Activated T-cell treated with anti-CD3 and anti-CD28 coated beads, Interleukin-2, amount 50 U/mL, for 72 hours (primary cell): ENCODE measurements around the gene NR2E3. TPM values are rescaled to one million over a fixed set of nuclear protein-coding genes. Genes with fewer than 3 reads are reported as not detected.

Source experiments
- ATAC-seq, 2 donors: fragments of 150-1000 bp; cut with Tn5 transposase; replicated peaks in 1 of 2; 2 replicates each; pipeline ENCODE4 v1.10.0; 2021; ENCODE audit warnings: moderate library complexity in 2 of 2, mild to moderate bottlenecking in 1 of 2
- DNase-seq, 2 donors: peaks; one replicate each; pipeline ENCODE4 v3.0.0; 2021 to 2022; ENCODE audit warnings: mixed read lengths in 1 of 2
- H3K27ac Mint-ChIP-seq: one replicate; pipeline ENCODE4 v1.8.0; 2022; ENCODE audit warnings: mild to moderate bottlenecking, moderate library complexity, mixed read lengths
- H3K27me3 Mint-ChIP-seq: one replicate; pipeline ENCODE4 v1.8.0; 2022; ENCODE audit warnings: low read depth, mixed read lengths
- H3K36me3 Mint-ChIP-seq, 2 donors: one replicate each; pipeline ENCODE4 v1.8.0; 2022; ENCODE audit warnings: mixed read lengths in 2 of 2, mild to moderate bottlenecking in 1 of 2; ENCODE audit not compliant: insufficient read depth in 2 of 2
- H3K4me1 Mint-ChIP-seq: one replicate; pipeline ENCODE4 v1.8.0; 2022; ENCODE audit warnings: low read depth, mixed read lengths
- H3K4me3 Mint-ChIP-seq, 2 donors: one replicate each; pipeline ENCODE4 v1.8.0; 2022; ENCODE audit warnings: mild to moderate bottlenecking in 2 of 2, mixed read lengths in 2 of 2, moderate library complexity in 2 of 2
- H3K9me3 Mint-ChIP-seq, 2 donors: one replicate each; pipeline ENCODE4 v1.8.0; 2022; ENCODE audit warnings: mixed read lengths in 2 of 2
- total RNA-seq, 2 donors: library from RNA; stranded (reverse); gene quantifications; one replicate each; pipeline ENCODE4 v1.2.3, GENCODE V29; 2022

Gene NR2E3
- total RNA-seq, 2 donors from 2014 or later, result not detected

DNA sequence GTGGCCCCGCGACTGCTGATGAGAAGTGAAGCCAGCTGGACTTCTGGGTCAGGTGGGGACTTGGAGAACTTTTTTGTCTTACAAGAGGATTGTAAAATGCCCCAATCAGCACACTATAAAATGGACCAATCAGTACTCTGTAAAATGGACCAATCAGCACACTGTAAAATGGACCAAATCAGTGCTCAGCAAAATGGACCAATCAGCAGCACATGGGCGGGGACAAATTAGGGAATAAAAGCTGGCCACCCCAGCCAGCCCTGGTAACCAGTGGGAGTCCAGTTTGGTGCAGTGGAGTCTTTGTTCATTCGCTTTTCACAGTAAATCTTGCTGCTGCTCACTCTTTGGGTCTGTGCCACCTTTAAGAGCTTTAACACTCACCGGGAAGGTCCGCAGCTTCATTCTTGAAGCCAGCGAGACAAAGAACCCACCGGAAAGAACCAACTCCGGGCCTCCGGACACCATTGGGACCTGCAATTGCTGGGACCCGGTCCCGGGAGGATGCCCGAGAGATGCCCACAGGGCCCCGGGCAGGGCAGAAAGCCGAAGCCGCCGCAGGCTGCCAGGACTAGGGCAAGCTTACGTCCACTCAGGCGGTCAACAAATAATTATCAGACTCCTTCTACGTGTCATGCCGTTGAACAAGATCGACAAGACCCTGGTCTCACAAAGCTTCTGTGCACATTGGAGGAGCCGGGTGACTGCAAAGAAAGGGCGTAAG, 8.3 kb upstream of the NR2E3 start:
- no peak overlapping the region for H3K4me3 Mint-ChIP-seq
- no peak for ATAC-seq
- no peaks in the 10 kb centered on the region for H3K36me3 Mint-ChIP-seq
- no peak overlapping the region for H3K27ac Mint-ChIP-seq
- no peaks in the 10 kb centered on the region for H3K4me1 Mint-ChIP-seq
- no peak for DNase-seq
- H3K9me3 Mint-ChIP-seq, result no peaks in the 10 kb centered on the region
- peaks cover 6% of the 10 kb centered on the region for H3K27me3 Mint-ChIP-seq

DNA sequence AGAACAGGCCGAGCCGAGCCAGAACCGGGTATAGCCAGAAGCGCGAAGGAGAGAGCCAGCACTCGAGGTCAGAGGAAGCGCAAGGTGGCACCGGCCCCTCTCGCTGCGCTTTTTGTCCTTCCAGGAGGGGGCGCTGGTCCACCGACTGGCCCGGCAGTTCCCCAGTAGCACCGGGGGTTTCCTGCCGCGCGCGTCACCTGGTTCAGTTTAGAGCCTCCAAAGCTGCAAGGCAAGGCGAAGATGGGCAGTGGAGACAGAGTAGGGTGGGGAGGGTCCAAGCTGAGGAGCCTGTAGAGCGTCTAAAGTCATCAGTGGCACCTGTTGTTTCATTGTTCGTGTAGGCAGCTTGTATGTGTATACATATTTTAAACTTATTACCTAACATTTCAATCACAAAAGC, 7.6 kb upstream of the NR2E3 start:
- no peaks in the 10 kb centered on the region for H3K36me3 Mint-ChIP-seq
- no peak overlapping the region for H3K27ac Mint-ChIP-seq
- ATAC-seq (peak; percentile 51), DNase-seq (peak; percentile 49 to 70)
- H3K27me3 Mint-ChIP-seq, result peaks cover 6% of the 10 kb centered on the region
- H3K4me1 Mint-ChIP-seq, result no peaks in the 10 kb centered on the region
- H3K4me3 Mint-ChIP-seq, result no peak overlapping the region
- H3K9me3 Mint-ChIP-seq, result no peaks in the 10 kb centered on the region

GRCh38 chr15:71804226-71804625, 6.1 kb upstream of the NR2E3 start:
- H3K27ac Mint-ChIP-seq, result no peak overlapping the region
- H3K36me3 Mint-ChIP-seq, result no peaks in the 10 kb centered on the region
- no peaks in the 10 kb centered on the region for H3K9me3 Mint-ChIP-seq
- DNase-seq (no peak), ATAC-seq (no peak)
- H3K27me3 Mint-ChIP-seq, result peaks cover 6% of the 10 kb centered on the region
- H3K4me1 Mint-ChIP-seq, result no peaks in the 10 kb centered on the region
- no peak overlapping the region for H3K4me3 Mint-ChIP-seq

DNA sequence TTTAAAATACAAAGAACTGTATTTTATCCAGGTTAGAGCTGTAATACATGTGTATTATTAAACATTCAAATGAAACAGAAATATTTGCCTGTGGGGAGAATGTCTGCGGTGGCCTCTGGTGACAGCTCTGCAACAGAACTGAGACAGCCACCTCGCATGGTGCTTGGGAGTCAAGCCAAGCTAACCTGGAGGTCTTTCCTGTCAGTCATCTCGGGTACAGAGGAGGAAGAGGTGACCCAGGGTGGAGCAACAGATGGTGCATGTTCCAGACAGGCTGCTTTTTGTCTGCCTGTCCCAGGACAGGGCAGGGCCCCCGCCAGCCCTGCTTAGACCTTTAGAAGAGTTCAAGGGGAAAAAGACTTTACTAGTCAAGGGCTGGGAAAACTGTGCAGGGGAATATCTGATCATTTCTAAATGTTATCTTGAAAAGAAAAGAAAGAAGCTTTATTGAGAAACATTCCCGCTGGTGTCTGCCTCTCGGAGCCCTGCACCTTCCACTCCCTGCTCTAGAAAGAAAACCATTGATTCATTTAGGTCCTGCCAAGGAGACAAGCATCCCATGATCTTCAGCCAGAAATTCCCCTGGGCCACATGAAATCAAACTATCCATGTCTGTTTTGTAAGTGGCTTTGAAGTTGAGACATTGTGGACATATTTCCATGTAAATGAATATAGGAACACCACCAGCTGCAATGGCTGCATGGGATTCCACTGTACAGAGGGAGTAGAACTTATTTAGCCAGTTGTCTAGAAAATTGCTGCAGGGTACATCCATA, 5.5 kb upstream of the NR2E3 start:
- ATAC-seq, result no peak
- no peaks in the 10 kb centered on the region for H3K4me1 Mint-ChIP-seq

DNA sequence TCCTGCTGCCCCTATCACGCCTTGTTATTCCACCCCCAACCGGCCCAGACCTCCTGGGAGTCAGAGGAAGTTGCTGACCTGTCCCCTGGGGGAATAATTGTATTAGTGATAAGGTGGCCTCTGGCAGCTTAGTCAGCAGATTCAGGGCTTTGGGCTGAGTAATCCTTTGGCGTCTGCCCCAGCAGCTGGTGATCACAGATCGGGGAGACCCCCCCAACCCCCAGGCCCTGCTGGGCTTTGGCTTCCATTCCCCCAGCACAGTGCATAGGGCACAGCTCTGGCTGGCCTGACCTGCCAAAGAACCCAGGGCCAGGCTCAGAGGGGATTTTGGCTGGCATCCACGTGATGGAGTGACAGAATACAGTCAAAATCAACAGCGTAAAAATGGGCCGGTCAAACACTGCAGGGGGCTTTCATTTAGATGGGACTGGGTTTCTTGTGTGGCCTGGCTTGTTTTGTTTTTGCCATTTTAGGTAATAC, 3.9 kb upstream of the NR2E3 start:
- no peak overlapping the region for H3K4me3 Mint-ChIP-seq
- ATAC-seq (no peak), DNase-seq (no peak)
- H3K4me1 Mint-ChIP-seq, result no peaks in the 10 kb centered on the region
- H3K36me3 Mint-ChIP-seq, result no peaks in the 10 kb centered on the region
- H3K27me3 Mint-ChIP-seq, result no peaks in the 10 kb centered on the region
- H3K9me3 Mint-ChIP-seq, result no peaks in the 10 kb centered on the region
- no peak overlapping the region for H3K27ac Mint-ChIP-seq

More for the DNA sequence above, 5.5 kb upstream of the NR2E3 start:
- Mint-ChIP-seq H3K9me3 (no peaks in the 10 kb centered on the region), H3K27ac (no peak overlapping the region), H3K27me3 (peaks cover 5% of the 10 kb centered on the region), H3K36me3 (no peaks in the 10 kb centered on the region), H3K4me3 (no peak overlapping the region)
- no peak for DNase-seq

- no peaks in the 10 kb centered on the region for H3K9me3 Mint-ChIP-seq
- ATAC-seq (no peak), DNase-seq (no peak)
- no peak overlapping the region for H3K27ac Mint-ChIP-seq
- H3K36me3 Mint-ChIP-seq, result no peaks in the 10 kb centered on the region
- no peaks in the 10 kb centered on the region for H3K4me1 Mint-ChIP-seq
- H3K4me3 Mint-ChIP-seq, result no peak overlapping the region
- no peaks in the 10 kb centered on the region for H3K27me3 Mint-ChIP-seq
Observed at GRCh38 chr15:71807125-71807629, 3.2 kb upstream of the NR2E3 start.

- Mint-ChIP-seq H3K36me3 (no peaks in the 10 kb centered on the region), H3K27me3 (no peaks in the 10 kb centered on the region), H3K4me1 (no peaks in the 10 kb centered on the region), H3K9me3 (no peaks in the 10 kb centered on the region), H3K4me3 (no peak overlapping the region), H3K27ac (no peak overlapping the region)
- ATAC-seq (no peak), DNase-seq (no peak)
Observed at GRCh38 chr15:71807691-71808091, 2.7 kb upstream of the NR2E3 start.

DNA sequence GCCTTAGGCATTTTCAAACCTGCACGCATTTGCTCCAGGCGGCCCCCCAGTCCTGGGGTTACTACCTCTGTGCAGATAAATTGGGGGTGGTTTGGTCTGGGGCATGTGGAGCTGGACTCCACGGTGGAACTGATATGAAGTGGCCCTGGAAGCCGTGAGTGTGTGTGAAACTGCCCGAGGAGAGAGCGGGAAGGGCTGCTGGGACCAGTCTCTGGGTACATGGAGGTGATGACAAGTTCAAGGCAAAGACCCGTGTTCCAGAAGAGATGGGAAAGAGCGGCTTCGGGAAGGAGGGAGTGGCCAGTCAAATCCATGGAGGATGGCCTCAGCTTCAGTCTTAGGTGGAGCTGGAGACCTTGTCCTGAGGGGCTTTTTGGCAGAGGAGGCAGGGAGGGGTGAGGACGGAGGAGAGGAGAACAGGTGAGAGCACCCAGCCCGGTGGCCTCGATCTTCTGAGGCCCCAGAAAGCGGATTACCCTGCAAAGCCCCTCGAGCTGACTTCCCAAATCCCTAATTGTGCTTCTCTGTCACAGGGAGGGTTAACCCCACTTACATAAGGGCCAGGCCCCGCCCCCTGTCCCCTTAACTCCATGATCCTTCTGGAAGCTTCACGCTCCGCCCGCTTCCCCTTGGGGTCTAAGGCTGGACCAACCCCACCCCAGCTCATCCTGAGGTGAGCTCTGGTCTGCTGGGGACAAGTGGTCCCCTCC, 1.9 kb upstream of the NR2E3 start:
- ATAC-seq, result no peak
- no peaks in the 10 kb centered on the region for H3K4me1 Mint-ChIP-seq
- H3K27ac Mint-ChIP-seq, result no peak overlapping the region
- H3K9me3 Mint-ChIP-seq, result no peaks in the 10 kb centered on the region
- DNase-seq, result no peak
- H3K27me3 Mint-ChIP-seq, result no peaks in the 10 kb centered on the region
- no peaks in the 10 kb centered on the region for H3K36me3 Mint-ChIP-seq
- H3K4me3 Mint-ChIP-seq, result no peak overlapping the region

GRCh38 chr15:71809346-71809745, 1.0 kb upstream of the NR2E3 start:
- no peaks in the 10 kb centered on the region for H3K27me3 Mint-ChIP-seq
- no peaks in the 10 kb centered on the region for H3K36me3 Mint-ChIP-seq
- DNase-seq (no peak), ATAC-seq (no peak)
- no peaks in the 10 kb centered on the region for H3K9me3 Mint-ChIP-seq
- H3K4me3 Mint-ChIP-seq, result no peak overlapping the region
- H3K27ac Mint-ChIP-seq, result no peak overlapping the region
- no peaks in the 10 kb centered on the region for H3K4me1 Mint-ChIP-seq

GRCh38 chr15:71811036-71811736, 832 bp downstream of the NR2E3 start:
- Mint-ChIP-seq H3K4me3 (no peak overlapping the region), H3K4me1 (no peaks in the 10 kb centered on the region), H3K9me3 (no peaks in the 10 kb centered on the region), H3K36me3 (no peaks in the 10 kb centered on the region), H3K27me3 (no peaks in the 10 kb centered on the region), H3K27ac (peak overlapping the region; percentile 42)
- DNase-seq (no peak), ATAC-seq (no peak)

DNA sequence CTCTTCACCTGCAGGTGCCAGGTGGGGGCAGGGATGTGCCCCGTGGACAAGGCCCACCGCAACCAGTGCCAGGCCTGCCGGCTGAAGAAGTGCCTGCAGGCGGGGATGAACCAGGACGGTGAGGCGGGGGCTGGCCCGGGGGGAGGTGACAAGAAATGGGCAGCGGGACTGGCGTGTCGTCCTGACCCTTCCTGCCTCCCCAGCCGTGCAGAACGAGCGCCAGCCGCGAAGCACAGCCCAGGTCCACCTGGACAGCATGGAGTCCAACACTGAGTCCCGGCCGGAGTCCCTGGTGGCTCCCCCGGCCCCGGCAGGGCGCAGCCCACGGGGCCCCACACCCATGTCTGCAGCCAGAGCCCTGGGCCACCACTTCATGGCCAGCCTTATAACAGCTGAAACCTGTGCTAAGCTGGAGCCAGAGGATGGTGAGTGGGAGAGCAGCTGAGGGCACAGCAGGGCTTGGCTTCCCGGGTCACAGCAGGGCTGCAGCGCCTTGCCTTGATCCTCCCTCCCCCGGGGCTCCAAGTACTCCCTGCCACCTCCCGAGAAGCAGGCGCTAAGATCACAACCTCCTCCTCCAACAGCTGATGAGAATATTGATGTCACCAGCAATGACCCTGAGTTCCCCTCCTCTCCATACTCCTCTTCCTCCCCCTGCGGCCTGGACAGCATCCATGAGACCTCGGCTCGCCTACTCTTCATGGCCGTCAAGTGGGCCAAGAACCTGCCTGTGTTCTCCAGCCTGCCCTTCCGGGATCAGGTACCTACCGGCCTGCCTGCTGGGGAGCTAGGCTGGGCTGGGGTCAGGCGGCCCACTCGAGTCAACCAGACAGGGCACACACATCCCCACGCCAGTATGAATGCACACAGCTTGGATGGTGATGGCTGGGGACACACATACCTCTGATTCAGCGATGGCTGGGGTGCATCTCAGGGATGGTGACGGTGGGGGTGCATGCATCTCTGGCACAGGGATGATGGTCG, 1.7 kb downstream of the NR2E3 start:
- no peak for DNase-seq
- no peak overlapping the region for H3K27ac Mint-ChIP-seq
- H3K9me3 Mint-ChIP-seq, result no peaks in the 10 kb centered on the region
- no peak for ATAC-seq
- H3K36me3 Mint-ChIP-seq, result no peaks in the 10 kb centered on the region
- no peaks in the 10 kb centered on the region for H3K27me3 Mint-ChIP-seq
- H3K4me1 Mint-ChIP-seq, result no peaks in the 10 kb centered on the region
- H3K4me3 Mint-ChIP-seq, result no peak overlapping the region
